B cell (primary cell): ENCODE data around the gene LHFPL6. TPM values are rescaled to one million over a fixed set of nuclear protein-coding genes. Genes with fewer than 3 reads are reported as not detected.

Experiments used
- ATAC-seq: fragments of 200-7000 bp; cut with Tn5 transposase; one replicate; pipeline ENCODE4 v1.10.0; 2021; ENCODE audit warnings: low read depth, mild to moderate bottlenecking, moderate number of reproducible peaks, moderate library complexity
- CTCF ChIA-PET: fragments of 350-600 bp; sonication (Branson Sonifier 250); formaldehyde crosslinking; loops from one replicate; lab custom pipeline; 2021; ENCODE audit warnings: antibody characterized with exemption, inconsistent platforms; lab: Charles Lee
- POLR2A ChIA-PET: fragments of 350-600 bp; sonication (Branson Sonifier 250); formaldehyde crosslinking; loops from one replicate; lab custom pipeline; 2021; ENCODE audit warnings: antibody characterized with exemption; lab: Charles Lee
- DNase-seq: peaks from one replicate; pipeline ENCODE4 v3.0.0; 2013
- H2AFZ ChIP-seq: 2 replicates; pipeline ENCODE4 v1.6.1; 2012; ENCODE audit warnings: mild to moderate bottlenecking, low read depth, low read length; ENCODE audit not compliant: insufficient read depth, poor library complexity, severe bottlenecking
- H3K27ac ChIP-seq, 2 donors: 1 replicate in 1 of 2; 2 replicates in 1 of 2; pipeline ENCODE4 v1.5.1; 2012 to 2013; ENCODE audit warnings: low read length in 2 of 2, mild to moderate bottlenecking in 2 of 2, moderate library complexity in 1 of 2
- H3K27me3 ChIP-seq, 4 experiments: fragments of 200-600 bp in 1 of 4; sonication (generic) in 1 of 4; replicated peaks in 1 of 4; 1 replicate in 2 of 4; 2 replicates in 2 of 4; pipeline versions ENCODE4 v1.6.1 to v1.7.0; 2013 to 2016; ENCODE audit warnings: low read length in 3 of 4, mild to moderate bottlenecking in 2 of 4, mixed read lengths in 1 of 4, moderate library complexity in 1 of 4; ENCODE audit not compliant: insufficient read depth in 4 of 4, control insufficient read depth in 3 of 4; ENCODE audit errors: control extremely low read depth in 1 of 4
- H3K36me3 ChIP-seq, 2 experiments: replicated peaks in 1 of 2; 1 replicate in 1 of 2; 2 replicates in 1 of 2; pipeline versions ENCODE4 v1.6.1 to v1.7.1; 2013; ENCODE audit warnings: low read length in 1 of 2; ENCODE audit not compliant: insufficient read depth in 2 of 2, control insufficient read depth in 1 of 2; ENCODE audit errors: control extremely low read depth in 1 of 2, extremely low read depth in 1 of 2
- H3K4me1 ChIP-seq, 2 donors: fragments of 200-600 bp in 1 of 2; sonication (generic) in 1 of 2; 1 replicate in 1 of 2; 2 replicates in 1 of 2; pipeline versions ENCODE4 v1.5.1 to v1.6.1; 2013 to 2017; ENCODE audit warnings: low read length in 2 of 2; ENCODE audit not compliant: control insufficient read depth in 2 of 2, insufficient read depth in 2 of 2
- H3K4me2 ChIP-seq: replicated peaks from 2 replicates; pipeline ENCODE3; 2012; ENCODE audit warnings: mild to moderate bottlenecking, low read depth, low read length; ENCODE audit not compliant: poor library complexity, severe bottlenecking
- H3K4me3 ChIP-seq, 5 experiments: fragments of 200-600 bp in 1 of 5; sonication (generic) in 1 of 5; 1 replicate in 3 of 5; 2 replicates in 2 of 5; pipeline versions ENCODE4 v1.5.1 to v1.7.0; 2011 to 2016; ENCODE audit warnings: low read length in 4 of 5, mild to moderate bottlenecking in 4 of 5, low read depth in 2 of 5, control low read depth in 1 of 5, moderate library complexity in 1 of 5; ENCODE audit not compliant: insufficient read depth in 1 of 5; ENCODE audit errors: control extremely low read depth in 1 of 5, extremely low read depth in 1 of 5
- H3K79me2 ChIP-seq: fragments of 200-600 bp; sonication (generic); one replicate; pipeline ENCODE4 v1.6.0; 2016; ENCODE audit warnings: low read length; ENCODE audit not compliant: control insufficient read depth, insufficient read depth
- H3K9ac ChIP-seq: fragments of 200-600 bp; sonication (generic); 2 replicates; pipeline ENCODE4 v1.6.1; 2017; ENCODE audit warnings: mild to moderate bottlenecking, low read length, moderate library complexity
- H3K9me3 ChIP-seq, 3 donors: one replicate each; pipeline versions ENCODE4 v1.6.1 to v1.7.1; 2013; ENCODE audit warnings: low read length in 2 of 3; ENCODE audit not compliant: control insufficient read depth in 2 of 3, insufficient read depth in 1 of 3; ENCODE audit errors: control extremely low read depth in 1 of 3
- H4K20me1 ChIP-seq: 2 replicates; pipeline ENCODE4 v1.6.0; 2012; ENCODE audit warnings: mild to moderate bottlenecking, low read length; ENCODE audit not compliant: insufficient read depth, control insufficient read depth, poor library complexity, severe bottlenecking
- H3K27ac Mint-ChIP-seq: one replicate; pipeline ENCODE4 v1.8.0; 2021; ENCODE audit warnings: mixed read lengths
- H3K27me3 Mint-ChIP-seq: one replicate; pipeline ENCODE4 v1.8.0; 2021; ENCODE audit warnings: mixed read lengths
- H3K4me1 Mint-ChIP-seq: one replicate; pipeline ENCODE4 v1.8.0; 2021; ENCODE audit warnings: mixed read lengths
- H3K4me3 Mint-ChIP-seq: one replicate; pipeline ENCODE4 v1.8.0; 2021; ENCODE audit warnings: mixed read lengths
- H3K9me3 Mint-ChIP-seq: one replicate; pipeline ENCODE4 v1.8.0; 2022; ENCODE audit warnings: mixed read lengths; ENCODE audit not compliant: insufficient read depth
- CTCF ChIP-seq: fragments of 200-600 bp; IDR thresholded peaks from one replicate; pipeline ENCODE4 v1.8.0; 2022; ENCODE audit warnings: antibody characterized with exemption, mild to moderate bottlenecking
- EZH2 ChIP-seq: IDR thresholded peaks from 2 replicates; pipeline ENCODE4 v1.6.1; 2012; ENCODE audit warnings: borderline replicate concordance, low read depth, mild to moderate bottlenecking, moderate library complexity, low read length; ENCODE audit not compliant: insufficient read depth, poor library complexity, severe bottlenecking
- WGBS: methylation state at CpG from one replicate; pipeline ENCODE4 v1.1.5; 2013; ENCODE audit warnings: missing lambda C conversion rate; ENCODE audit not compliant: insufficient coverage; 5-methylcytosine and 5-hydroxymethylcytosine counted together
- intact Hi-C: fragments of 100-400 bp; cut with micrococcal nuclease; formaldehyde crosslinking; loops from one replicate; pipeline ENCODE4 v1.10.0; 2022
- polyA plus RNA-seq: library from polyadenylated mRNA; depleted of rRNA; stranded (reverse); fragments of >200 nt; gene quantifications from 2 replicates; pipeline ENCODE4 v1.2.3, GENCODE V29; 2012
- total RNA-seq, 2 donors: library from RNA; stranded (reverse); fragments of 120-200 nt in 1 of 2; gene quantifications; 1 replicate in 1 of 2; 2 replicates in 1 of 2; pipeline versions ENCODE4 v1.2.3 to v1.2.4, GENCODE V29; 2013 to 2022

The LHFPL6 gene
- total and polyA plus RNA-seq, 2 donors (not counting 1 experiment from before 2014, with no cell fraction given): 0.01 TPM; not detected in 1

- no peak for ATAC-seq
- no peak overlapping the region for H3K27ac ChIP-seq
- no peaks in the 10 kb centered on the region for H3K27me3 ChIP-seq
- ChIA-PET CTCF (no interaction called here), POLR2A (no interaction called here)
- intact Hi-C loops: no loop called here
- no peaks in the 10 kb centered on the region for H3K4me1 ChIP-seq
- DNase-seq: no peak
- Mint-ChIP-seq H3K4me1 (no peaks in the 10 kb centered on the region), H3K9me3 (peaks cover 2% of the 10 kb centered on the region), H3K4me3 (no peak overlapping the region), H3K27me3 (no peaks in the 10 kb centered on the region), H3K27ac (no peak overlapping the region)
- H3K9me3 ChIP-seq: no peaks in the 10 kb centered on the region
- WGBS: 96% methylated on average over 2 of the region's 2 CpGs
- no peaks in the 10 kb centered on the region for H3K36me3 ChIP-seq
- no peaks in the 10 kb centered on the region for H3K79me2 ChIP-seq
- no peak for TF ChIP-seq EZH2
- no peak for TF ChIP-seq CTCF
- H3K9ac ChIP-seq: no peak overlapping the region
- no peak overlapping the region for H3K4me2 ChIP-seq
- H4K20me1 ChIP-seq: no peaks in the 10 kb centered on the region
- H3K4me3 ChIP-seq: no peak overlapping the region
- H2AFZ ChIP-seq: no peak overlapping the region
Observed at GRCh38 chr13:39381456-39381855, 221.5 kb downstream of the LHFPL6 start.

GRCh38 chr13:39379667-39380655 lies 223.0 kb downstream of the LHFPL6 start:
- Histone ChIP-seq H3K9me3 (no peaks in the 10 kb centered on the region), H3K27me3 (no peaks in the 10 kb centered on the region), H2AFZ (no peak overlapping the region), H4K20me1 (no peaks in the 10 kb centered on the region), H3K4me1 (no peaks in the 10 kb centered on the region), H3K9ac (no peak overlapping the region), H3K36me3 (no peaks in the 10 kb centered on the region), H3K79me2 (no peaks in the 10 kb centered on the region), H3K4me2 (no peak overlapping the region), H3K4me3 (no peak overlapping the region), H3K27ac (no peak overlapping the region)
- TF ChIP-seq EZH2 (no peak), CTCF (no peak)
- H3K4me3 Mint-ChIP-seq: no peak overlapping the region
- H3K9me3 Mint-ChIP-seq: peaks cover 2% of the 10 kb centered on the region
- ChIA-PET CTCF (no interaction called here), POLR2A (no interaction called here)
- 100% methylated on average over 1 of the region's 4 CpGs for WGBS
- no peak for ATAC-seq
- no peaks in the 10 kb centered on the region for H3K4me1 Mint-ChIP-seq
- no peaks in the 10 kb centered on the region for H3K27me3 Mint-ChIP-seq
- no peak for DNase-seq
- no peak overlapping the region for H3K27ac Mint-ChIP-seq
- intact Hi-C loops: no loop called here
